ENCODE results near the gene HTR2C.

DNA sequence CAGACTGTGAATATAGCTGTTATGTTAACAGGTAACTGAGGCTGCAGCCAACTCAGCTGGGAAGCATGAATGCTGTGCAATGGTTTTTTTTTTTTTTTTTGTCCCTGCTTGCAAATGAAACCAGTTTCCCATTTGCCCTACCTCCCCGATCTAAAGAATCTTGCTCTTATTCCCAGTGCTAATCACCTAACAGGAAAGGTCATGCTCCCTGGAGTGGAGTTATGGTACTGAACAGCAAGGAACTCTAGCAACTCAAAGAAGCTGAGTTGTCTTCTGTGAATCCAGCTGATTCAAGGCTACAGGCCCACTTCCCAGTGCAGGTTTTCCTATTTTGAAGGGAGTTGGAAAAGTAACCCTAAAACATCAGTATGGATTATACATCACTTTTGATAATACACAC lies 52.1 kb downstream of the HTR2C start:
- TF ChIP-seq TP53 (CRISPR knock-in tag; IDR thresholded peaks at IDR 0.05) (no peak), EP300 (IDR thresholded peaks at IDR 0.05) (no peak), CBX2 (IDR thresholded peaks at IDR 0.05; ENCODE audit: borderline replicate concordance, low read depth) (no peak)

Measured in A549 (cell line).